Chondrocyte (in vitro differentiated cells): Measurements from ENCODE around the gene RORB. TPM values are rescaled to one million over a fixed set of nuclear protein-coding genes. Genes with fewer than 3 reads are reported as not detected.

Experiments
- DNase-seq: peaks from one replicate; pipeline ENCODE4 v3.0.0; 2021; ENCODE audit warnings: mixed read lengths, low spot score
- H3K27ac Mint-ChIP-seq: one replicate; pipeline ENCODE4 v1.8.0; 2021; ENCODE audit warnings: mild to moderate bottlenecking, moderate library complexity, mixed read lengths; ENCODE audit not compliant: unreplicated experiment
- H3K27me3 Mint-ChIP-seq: 2 replicates; pipeline ENCODE4 v1.8.0; 2021; ENCODE audit warnings: low read depth, mixed read lengths
- H3K36me3 Mint-ChIP-seq: 2 replicates; pipeline ENCODE4 v1.8.0; 2021; ENCODE audit warnings: low read depth, mixed read lengths
- H3K4me1 Mint-ChIP-seq: 2 replicates; pipeline ENCODE4 v1.8.0; 2021; ENCODE audit warnings: low read depth, mild to moderate bottlenecking, mixed read lengths
- H3K4me3 Mint-ChIP-seq: one replicate; pipeline ENCODE4 v1.8.0; 2021; ENCODE audit warnings: mild to moderate bottlenecking, moderate library complexity, mixed read lengths; ENCODE audit not compliant: unreplicated experiment
- H3K9me3 Mint-ChIP-seq: 2 replicates; pipeline ENCODE4 v1.8.0; 2021; ENCODE audit warnings: low read depth, mixed read lengths
- CTCF ChIP-seq: fragments of 200-600 bp; sonication (generic); IDR thresholded peaks from 2 replicates; pipeline ENCODE4 v1.5.0; 2021; ENCODE audit warnings: antibody characterized with exemption, mild to moderate bottlenecking, moderate library complexity
- total RNA-seq: library from RNA; stranded (reverse); gene quantifications from 3 replicates; pipeline ENCODE4 v1.2.1, GENCODE V29; 2021

Gene RORB
- total RNA-seq, 1 donor from 2014 or later, result not detected

DNA sequence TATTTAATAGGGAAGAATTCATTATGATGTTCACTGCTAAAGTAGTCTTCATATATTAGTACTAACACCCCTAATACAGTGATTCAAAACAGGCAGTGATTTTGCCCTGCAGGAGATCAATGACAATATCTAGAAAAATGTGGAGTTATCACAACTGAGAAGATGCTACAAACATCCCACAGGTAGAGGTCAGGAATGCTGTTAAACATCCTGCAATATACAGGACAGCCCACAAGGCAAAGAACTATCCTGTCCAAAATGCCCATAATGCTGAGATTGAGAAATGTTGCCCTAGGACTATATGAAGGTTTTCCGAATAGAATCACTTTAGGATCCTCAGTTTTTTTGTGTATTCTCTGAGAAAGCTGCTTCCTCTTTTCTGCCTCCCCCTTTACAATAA, 15.3 kb downstream of the RORB start:
- no peak for TF ChIP-seq CTCF
- H3K36me3 Mint-ChIP-seq, result no peaks in the 10 kb centered on the region
- no peak for DNase-seq
- no peaks in the 10 kb centered on the region for H3K4me1 Mint-ChIP-seq
- no peaks in the 10 kb centered on the region for H3K9me3 Mint-ChIP-seq
- no peak overlapping the region for H3K27ac Mint-ChIP-seq
- H3K4me3 Mint-ChIP-seq, result no peak overlapping the region
- H3K27me3 Mint-ChIP-seq, result peaks cover 22% of the 10 kb centered on the region

DNA sequence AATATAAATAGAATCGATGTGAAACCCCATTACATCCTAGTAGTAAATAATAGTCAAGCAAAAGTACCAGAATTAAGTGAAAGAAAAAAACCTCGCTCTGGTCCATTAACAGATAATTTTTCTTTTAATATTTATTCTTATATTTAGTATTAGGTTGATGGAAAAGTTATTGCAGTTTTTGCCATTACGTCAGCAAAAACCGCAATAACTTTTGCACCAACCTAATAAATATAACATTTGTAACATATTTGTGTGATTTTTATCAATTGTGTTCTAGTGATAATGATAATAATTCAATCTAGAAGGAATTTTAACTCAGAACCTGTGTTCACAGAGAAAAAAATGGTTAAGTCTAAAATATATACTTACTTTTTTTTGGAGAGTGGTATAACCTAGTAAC, 16.1 kb downstream of the RORB start:
- Mint-ChIP-seq H3K4me1 (no peaks in the 10 kb centered on the region), H3K36me3 (no peaks in the 10 kb centered on the region), H3K9me3 (no peaks in the 10 kb centered on the region), H3K27me3 (peaks cover 19% of the 10 kb centered on the region), H3K27ac (no peak overlapping the region), H3K4me3 (no peak overlapping the region)
- TF ChIP-seq CTCF, result no peak
- no peak for DNase-seq

GRCh38 chr9:74517188-74517587, 20.1 kb downstream of the RORB start:
- Mint-ChIP-seq H3K36me3 (no peaks in the 10 kb centered on the region), H3K27ac (no peak overlapping the region), H3K4me1 (no peaks in the 10 kb centered on the region), H3K9me3 (no peaks in the 10 kb centered on the region), H3K4me3 (no peak overlapping the region), H3K27me3 (peaks cover 15% of the 10 kb centered on the region)
- no peak for TF ChIP-seq CTCF
- DNase-seq, result no peak

- Mint-ChIP-seq H3K27ac (no peak overlapping the region), H3K4me3 (no peak overlapping the region), H3K9me3 (no peaks in the 10 kb centered on the region), H3K27me3 (peaks cover 16% of the 10 kb centered on the region), H3K36me3 (no peaks in the 10 kb centered on the region), H3K4me1 (no peaks in the 10 kb centered on the region)
- no peak for DNase-seq
- no peak for TF ChIP-seq CTCF
Measured at GRCh38 chr9:74519419-74519818, 22.3 kb downstream of the RORB start.

DNA sequence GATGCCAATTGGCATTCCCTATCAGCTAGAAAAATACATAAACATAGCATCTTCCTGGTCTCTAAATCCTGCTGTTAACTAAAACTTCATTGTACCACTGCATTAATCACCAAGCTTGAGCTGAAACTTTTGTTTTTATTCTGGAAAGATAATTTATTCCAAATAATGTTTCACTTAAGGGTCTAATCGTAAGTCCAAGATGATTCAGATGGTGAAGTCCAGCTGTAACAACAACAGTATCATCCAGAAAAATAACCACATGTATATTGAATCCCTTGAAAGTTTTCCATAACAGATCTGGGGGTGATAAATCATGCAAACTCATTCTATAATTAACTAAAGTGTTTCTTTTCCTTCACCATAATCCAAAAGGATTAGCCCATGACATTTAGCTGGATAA, 23.9 kb downstream of the RORB start:
- peaks cover 18% of the 10 kb centered on the region for H3K27me3 Mint-ChIP-seq
- H3K4me1 Mint-ChIP-seq, result no peaks in the 10 kb centered on the region
- no peak for DNase-seq
- no peaks in the 10 kb centered on the region for H3K9me3 Mint-ChIP-seq
- H3K36me3 Mint-ChIP-seq, result no peaks in the 10 kb centered on the region
- no peak overlapping the region for H3K4me3 Mint-ChIP-seq
- TF ChIP-seq CTCF, result no peak
- H3K27ac Mint-ChIP-seq, result no peak overlapping the region
